Endothelial cell of hepatic sinusoid (primary cell): ENCODE results near the gene EML3.
"Not testable (repeated sequence)": the region's sequence is repeated elsewhere in the genome, so short reads cannot be mapped to it uniquely, and the experiment has no call there.

Source experiments
- in situ Hi-C: cut with HindIII; loops from 2 replicates; pipeline ENCODE4 v1.10.0; 2017; ENCODE audit warnings: low sequenced_read_pairs

The EML3 gene

GRCh38 chr11:62574363-62575071 is 38.1 kb downstream of the EML3 start:
- in situ Hi-C loops, result no loop called here

DNA sequence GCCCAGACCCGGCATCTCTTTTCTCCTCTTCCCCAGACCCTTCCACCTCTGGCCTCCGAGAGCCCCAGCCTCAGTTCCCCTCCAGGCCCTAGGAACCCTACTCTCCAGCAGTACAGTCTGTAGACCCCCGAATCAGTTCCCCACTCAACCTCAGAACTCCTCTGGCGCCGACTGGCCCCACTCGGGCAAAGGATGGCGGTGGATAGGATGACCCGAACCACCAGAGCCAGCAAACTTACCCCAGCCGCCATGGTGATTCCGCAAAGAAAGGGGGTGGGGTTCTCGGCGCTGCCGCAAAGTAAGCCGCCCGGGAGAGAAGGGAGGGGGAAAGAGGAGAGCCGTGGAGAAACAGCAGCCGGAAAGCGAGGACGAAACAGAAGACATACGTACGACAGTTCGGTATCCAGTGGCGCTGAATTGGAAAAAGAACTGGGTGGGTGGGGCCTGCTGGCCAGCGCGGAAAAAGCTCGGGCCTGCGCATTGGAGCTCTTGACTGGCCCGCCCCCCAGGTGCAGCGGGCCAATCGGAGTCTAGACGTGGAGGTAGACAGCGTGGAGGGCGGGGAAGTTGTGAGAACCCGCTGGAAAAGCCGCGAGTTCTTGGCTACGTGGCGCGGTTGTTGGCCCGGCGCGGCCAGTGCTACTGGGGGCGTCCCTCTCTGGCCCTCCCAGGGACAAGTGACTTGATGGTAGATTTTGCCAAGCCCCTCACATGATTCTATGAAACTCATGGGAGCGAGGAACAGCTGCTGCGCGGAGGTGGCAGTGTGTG is 38.8 kb downstream of the EML3 start, which contains the start of gene EEF1G:
Gene EEF1G, minus strand, starts transcription at position 300 of the 771 bp plus-strand sequence. Its CDS starts 49 bp downstream, at position 251.
- in situ Hi-C loops, result no loop called here

- in situ Hi-C loops, result no loop called here
Measured at GRCh38 chr11:62573006-62573591, 39.5 kb downstream of the EML3 start.

DNA sequence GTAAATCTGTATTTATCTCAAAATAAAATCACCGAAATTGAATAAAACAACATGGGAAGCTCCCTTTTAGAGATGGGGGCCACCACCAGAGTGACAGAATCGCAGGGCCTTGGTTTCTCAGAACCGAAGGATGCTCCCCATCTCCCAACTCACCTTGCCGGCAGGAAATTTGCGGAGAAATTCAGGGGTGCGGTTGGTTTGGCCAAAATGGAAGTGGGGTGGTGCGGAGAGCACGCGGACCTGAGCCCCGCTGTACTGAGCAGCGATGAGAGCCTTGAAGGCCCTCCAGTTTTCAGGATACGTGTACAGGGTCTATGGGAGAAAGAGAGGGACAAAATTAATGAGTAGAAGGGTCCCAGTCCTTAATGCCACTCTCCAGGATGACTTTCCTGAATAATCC is 40.1 kb downstream of the EML3 start:
- in situ Hi-C loops, result no loop called here

GRCh38 chr11:62571493-62571892 is 41.1 kb downstream of the EML3 start:
- in situ Hi-C loops, result not testable (repeated sequence)

DNA sequence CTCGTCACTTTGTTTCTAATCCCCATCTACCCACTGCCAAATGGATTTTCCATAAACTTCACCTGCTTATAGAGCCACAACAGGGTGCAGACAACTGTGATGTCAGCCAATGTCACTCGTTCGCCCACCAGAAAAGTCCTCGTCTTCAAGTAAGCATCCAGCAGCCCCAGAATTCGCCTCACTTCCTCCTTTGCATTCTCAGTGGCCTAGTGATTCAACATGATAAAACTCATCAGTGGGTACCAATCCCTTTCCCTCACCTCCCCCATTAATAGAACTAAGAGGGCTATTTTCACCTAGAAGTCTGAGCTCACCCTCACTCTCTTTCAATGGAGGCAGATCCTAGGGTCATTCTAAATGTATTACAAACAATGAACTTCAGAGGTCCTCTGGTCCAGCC is 41.7 kb downstream of the EML3 start:
- in situ Hi-C loops, result not testable (repeated sequence)

GRCh38 chr11:62569611-62570010 is 43.0 kb downstream of the EML3 start:
- in situ Hi-C loops, result loop anchor here (10.0 kb wide), 1 partner anchor 125 kb away; no protein-coding TSS in a partner anchor

DNA sequence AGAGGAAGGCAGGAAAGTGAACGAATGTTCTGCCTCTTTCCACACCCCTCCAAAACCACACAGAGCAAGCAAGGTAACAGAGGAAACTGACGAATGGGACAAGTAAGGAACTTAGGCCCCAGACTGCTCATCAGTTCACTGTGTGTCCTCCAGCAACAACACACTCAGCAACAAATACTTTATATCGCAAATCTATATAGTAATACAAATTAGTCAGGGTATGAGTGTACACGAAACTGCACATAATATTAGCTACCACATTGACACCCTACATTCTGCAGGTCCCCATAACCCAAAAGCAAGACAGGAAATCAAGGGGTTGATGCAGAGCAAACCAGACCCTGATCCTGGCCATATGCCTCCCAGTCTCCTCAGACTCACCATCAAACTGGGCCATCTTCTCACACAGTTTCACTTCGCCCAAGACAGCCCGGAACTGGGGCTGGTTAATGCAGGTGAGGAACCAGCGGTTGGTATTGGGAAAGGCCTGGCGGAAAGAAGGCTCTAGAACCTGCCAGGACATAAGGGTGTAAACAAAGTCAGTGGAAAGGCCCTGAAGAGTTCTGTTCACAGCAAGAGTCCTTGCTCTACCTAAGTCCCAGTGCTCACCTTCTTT is 45.4 kb downstream of the EML3 start:
- in situ Hi-C loops, result loop anchor here (10.0 kb wide), 1 partner anchor 128 kb away; no protein-coding TSS in a partner anchor

- in situ Hi-C loops, result loop anchor here (10.0 kb wide), 1 partner anchor 129 kb away; no protein-coding TSS in a partner anchor
Measured at GRCh38 chr11:62566247-62566646, 46.3 kb downstream of the EML3 start.

DNA sequence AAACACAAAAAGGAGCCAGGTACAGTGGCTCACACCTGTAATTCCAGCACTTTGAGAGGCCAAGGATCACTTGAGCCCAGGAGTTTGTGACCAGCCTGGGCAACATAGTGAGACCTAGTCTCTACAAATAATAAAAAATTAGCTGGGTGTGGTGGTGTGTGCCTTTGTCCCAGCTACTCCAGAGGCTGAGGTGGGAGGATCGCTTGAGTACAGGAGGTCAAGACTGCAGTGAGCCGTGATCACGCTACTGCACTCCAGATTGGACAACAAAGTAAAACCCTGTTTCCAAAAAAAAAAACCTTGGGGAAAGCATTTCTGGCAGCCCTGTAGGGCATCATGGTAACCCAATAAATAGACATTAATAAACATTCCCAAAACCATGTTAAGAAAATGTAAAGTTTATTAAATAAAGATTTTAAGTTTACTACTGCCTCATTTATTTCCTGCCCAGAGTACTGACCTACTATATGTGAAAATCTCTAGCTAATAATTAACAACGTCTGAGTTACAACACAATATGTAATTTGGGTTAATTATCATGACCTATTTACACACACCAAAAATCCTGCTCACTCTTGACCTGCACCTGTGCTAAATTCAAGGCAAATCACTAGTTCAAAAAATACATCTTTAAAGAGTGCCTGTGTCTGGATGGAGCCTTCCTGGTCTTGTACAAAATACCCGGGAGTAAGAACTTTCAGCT is 47.3 kb downstream of the EML3 start:
- in situ Hi-C loops, result loop anchor here (10.0 kb wide), 1 partner anchor 130 kb away; no protein-coding TSS in a partner anchor

- in situ Hi-C loops, result loop anchor here (10.0 kb wide), 1 partner anchor 133 kb away; no protein-coding TSS in a partner anchor
Measured at GRCh38 chr11:62561677-62562230, 50.8 kb downstream of the EML3 start.

DNA sequence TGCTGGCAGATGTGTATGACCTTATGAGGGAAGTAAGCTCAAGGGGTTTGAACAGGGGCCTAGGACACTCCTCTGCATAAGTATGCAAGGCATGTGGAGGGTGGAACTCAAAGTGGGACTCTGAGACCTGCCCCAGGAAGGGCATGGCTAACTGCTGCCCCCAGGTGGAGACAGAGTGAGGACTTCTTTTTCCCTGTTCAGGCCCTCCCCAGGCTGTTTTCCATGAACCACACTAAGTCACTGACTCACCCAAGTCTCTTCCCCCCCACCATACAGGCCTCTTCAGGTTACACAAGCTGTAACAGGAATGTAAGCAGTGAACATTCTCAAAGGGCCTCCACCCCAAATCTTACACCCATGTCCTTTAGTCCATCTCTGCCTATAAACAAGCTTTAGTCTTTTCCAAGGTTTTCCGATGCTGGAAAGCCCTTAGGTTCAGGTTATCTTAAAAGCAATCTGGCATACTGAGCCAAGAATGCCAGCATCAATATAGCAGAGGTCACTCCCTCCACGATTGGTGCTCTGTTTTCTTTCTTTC is 51.9 kb downstream of the EML3 start:
- in situ Hi-C loops, result loop anchor here (10.0 kb wide), 1 partner anchor 134 kb away; no protein-coding TSS in a partner anchor

DNA sequence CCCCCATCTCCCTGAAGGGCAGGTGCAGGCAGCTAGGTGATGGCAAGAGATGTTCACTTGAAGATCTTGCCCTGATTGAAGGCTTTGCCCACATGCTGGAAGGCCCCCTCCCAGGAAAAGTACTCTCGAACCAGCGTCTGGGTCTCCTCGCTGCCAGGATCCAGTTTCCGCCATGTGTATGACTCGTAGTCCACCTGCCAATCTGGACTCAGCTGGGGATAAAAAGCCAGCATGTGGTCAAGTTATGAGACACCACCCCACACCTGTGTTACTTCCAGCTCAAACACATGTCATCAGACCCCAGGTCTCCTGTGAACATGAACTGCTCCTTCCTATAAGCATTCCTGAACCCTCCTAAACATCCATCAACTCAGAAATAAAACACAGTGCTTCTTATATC is 52.9 kb downstream of the EML3 start:
- in situ Hi-C loops, result loop anchor here (10.0 kb wide), 1 partner anchor 135 kb away; no protein-coding TSS in a partner anchor

GRCh38 chr11:62559204-62559603 is 53.4 kb downstream of the EML3 start:
- in situ Hi-C loops, result no loop called here

- in situ Hi-C loops, result no loop called here
Measured at GRCh38 chr11:62558669-62559068, 53.9 kb downstream of the EML3 start.

DNA sequence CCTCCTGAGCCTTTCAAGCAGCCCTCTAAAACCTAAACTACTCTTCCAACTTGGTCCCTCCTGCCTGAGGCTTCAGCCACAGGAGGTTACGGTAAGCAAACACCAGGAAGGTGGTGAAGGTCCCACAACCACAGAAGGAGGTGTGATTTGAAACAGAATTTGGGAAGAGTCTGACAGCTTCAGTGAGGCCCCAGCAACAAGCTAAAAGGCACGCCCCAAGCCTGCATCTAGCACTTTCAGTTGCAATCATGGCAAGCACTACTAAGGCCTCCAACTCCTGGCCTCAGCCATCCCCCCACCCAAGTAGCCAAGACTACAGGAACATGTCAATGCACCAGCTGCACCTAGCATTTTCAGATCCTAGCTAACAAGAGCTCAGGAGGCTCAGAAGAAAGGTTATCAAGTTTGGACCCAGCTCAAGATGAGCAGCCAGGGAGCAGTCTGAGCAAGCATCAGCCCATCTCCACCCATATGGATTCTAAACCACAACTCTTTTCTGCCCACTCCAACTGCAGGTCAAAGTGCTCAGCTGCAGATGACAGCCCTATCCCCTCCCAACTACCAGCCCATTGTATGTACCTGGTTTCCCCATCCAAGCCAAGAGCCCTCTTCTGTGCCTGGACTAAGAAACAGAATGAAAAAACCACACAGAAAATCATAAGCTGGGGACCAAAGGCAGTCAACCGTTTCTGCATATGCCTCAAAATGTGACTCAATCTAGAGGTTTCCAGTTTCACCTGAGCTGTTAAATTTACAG is 55.5 kb downstream of the EML3 start:
- in situ Hi-C loops, result no loop called here

DNA sequence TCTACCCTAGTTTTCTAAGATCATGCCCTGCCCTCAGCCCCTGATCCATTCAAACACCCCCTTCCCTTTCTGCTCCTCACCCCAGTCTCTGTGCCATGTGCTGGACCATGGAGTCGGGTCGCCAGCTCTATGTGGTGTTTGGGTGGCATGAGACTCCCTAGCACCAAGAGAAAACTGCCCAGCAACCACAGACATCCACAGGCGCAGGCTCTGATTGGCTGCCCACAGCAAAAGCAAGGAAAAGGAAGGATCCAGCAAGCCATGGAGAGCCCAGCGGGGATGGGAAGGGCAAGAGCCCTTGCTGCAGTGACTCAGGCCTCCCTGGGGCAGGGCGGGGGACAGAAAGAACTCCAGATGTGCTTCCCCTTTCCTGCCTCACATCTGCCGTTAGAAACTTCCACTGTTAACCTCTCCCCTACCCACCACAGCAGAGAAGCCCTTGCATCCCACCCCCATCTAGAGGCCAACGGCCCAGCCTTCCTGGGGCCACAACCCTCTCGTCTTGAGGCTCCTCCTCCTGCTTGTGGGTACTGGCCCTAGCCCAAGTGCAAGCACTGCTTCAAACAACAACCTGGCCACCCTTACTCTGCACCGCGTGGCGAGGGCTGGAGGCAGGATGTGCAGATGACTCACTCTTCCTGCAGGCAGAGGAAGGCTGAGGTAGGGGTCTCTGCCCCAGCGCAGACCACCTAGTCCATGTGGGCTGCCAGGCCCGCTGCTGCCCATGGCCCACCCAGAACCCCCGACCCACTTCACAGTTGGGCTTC is 56.3 kb downstream of the EML3 start:
- in situ Hi-C loops, result no loop called here

DNA sequence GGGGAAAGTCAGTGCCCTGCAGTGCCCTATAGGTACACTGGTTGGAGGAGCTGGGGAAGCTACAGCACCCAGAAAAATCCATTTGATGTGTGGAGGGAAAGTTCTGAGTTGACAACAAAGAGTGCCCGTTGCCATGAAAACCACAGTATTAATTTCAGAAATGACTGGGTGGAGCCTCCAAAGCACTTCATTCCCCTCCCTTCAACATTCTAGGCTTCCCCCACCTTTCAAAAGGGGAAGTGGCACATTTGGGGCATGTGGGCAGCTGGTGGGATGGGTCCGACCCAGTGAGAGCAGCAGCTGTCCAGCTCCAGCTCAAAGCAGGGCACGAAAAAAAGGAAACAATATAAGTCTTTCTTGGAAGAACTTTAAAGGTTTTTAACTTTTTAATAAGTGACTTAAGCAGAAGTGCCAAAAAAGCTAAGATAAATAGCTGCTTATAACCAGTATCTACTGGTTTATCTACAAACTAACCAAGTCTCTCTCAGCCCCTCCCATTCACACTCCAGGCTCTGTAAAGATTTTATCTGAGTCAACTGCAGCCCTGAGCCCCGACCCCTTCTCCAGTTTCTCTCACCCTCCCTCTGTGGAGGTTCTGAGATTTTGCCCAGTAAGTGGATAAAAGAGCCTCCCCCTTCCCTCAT is 57.0 kb downstream of the EML3 start:
- in situ Hi-C loops, result no loop called here
